NCI-H2196 (cell line): ENCODE data around the gene BTN1A1.

Experiments
- DNase-seq: peaks from one replicate; lab custom pipeline; 2025; ENCODE audit not compliant: unreplicated experiment; lab: John Stamatoyannopoulos, UW

The BTN1A1 gene

GRCh38 chr6:26475823-26476729 is 24.0 kb upstream of the BTN1A1 start:
- DNase-seq = no peak

- no peak for DNase-seq
These were observed 23.2 kb upstream of the BTN1A1 start for GRCh38 chr6:26476896-26477295.

DNA sequence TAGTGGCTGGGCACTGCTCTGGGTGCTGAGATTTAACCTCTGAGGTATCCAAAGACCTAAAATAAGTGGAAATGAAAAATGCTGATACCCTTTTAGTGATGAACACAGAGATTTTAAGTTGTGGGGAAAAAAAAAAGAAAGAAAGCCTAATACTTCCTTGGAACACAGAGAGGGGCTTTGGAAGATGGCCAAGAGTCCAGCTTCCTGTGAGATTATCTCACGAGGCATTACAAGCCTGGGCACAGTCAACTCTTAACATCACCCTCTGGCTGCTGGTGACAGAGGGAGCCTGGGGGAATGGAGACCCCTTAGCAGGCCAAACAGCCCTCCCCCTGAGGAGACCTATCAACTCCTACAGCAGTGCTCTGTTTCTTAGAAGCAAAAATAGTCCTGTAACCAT is 22.7 kb upstream of the BTN1A1 start:
- DNase-seq = no peak

GRCh38 chr6:26478100-26478984 is 21.8 kb upstream of the BTN1A1 start:
- DNase-seq = no peak

GRCh38 chr6:26478985-26479278 is 21.2 kb upstream of the BTN1A1 start:
- DNase-seq = no peak

DNA sequence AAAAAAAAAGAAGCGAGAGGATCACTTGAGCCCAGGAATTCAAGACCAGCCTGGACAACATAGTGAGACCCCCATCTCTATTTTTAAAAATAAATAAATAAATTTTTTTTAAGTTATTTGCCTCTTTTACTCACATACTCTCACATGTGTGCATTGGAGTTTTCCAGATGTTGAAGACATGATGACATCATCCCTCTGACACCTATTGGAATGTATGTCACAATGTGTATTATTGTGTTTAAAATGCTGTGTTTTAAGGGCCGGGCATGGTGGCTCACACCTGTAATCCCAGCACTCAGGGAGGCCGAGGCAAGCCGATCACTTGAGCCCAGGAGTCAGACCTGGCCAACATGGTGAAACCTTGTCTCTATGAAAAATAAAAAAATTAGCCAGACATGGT is 17.8 kb upstream of the BTN1A1 start:
- DNase-seq = no peak

- DNase-seq = no peak
These were observed 16.4 kb upstream of the BTN1A1 start for GRCh38 chr6:26483727-26484126.

GRCh38 chr6:26484161-26484560 is 15.9 kb upstream of the BTN1A1 start:
- DNase-seq = no peak

- no peak for DNase-seq
These were observed 14.9 kb upstream of the BTN1A1 start for GRCh38 chr6:26485112-26485780.

- DNase-seq = no peak
These were observed 13.7 kb upstream of the BTN1A1 start for GRCh38 chr6:26486358-26486757.

DNA sequence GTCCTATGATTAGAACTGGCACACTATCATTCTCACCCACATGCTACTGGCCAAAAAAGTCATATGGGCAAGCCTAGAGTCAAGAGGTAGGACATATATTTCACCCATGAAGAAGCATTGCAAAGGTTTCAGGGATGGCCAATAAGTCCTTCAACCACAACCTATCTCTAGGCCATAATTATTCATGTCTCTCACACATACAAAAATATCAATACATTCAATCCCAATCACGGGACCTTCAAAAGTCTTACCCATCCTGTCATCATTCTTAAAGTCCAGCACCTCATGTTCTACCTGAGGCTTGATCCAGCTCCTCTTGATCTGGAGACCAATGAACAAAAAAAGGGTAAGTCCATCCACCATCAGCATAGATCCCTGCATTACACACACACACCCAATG is 12.6 kb upstream of the BTN1A1 start:
- no peak for DNase-seq

DNA sequence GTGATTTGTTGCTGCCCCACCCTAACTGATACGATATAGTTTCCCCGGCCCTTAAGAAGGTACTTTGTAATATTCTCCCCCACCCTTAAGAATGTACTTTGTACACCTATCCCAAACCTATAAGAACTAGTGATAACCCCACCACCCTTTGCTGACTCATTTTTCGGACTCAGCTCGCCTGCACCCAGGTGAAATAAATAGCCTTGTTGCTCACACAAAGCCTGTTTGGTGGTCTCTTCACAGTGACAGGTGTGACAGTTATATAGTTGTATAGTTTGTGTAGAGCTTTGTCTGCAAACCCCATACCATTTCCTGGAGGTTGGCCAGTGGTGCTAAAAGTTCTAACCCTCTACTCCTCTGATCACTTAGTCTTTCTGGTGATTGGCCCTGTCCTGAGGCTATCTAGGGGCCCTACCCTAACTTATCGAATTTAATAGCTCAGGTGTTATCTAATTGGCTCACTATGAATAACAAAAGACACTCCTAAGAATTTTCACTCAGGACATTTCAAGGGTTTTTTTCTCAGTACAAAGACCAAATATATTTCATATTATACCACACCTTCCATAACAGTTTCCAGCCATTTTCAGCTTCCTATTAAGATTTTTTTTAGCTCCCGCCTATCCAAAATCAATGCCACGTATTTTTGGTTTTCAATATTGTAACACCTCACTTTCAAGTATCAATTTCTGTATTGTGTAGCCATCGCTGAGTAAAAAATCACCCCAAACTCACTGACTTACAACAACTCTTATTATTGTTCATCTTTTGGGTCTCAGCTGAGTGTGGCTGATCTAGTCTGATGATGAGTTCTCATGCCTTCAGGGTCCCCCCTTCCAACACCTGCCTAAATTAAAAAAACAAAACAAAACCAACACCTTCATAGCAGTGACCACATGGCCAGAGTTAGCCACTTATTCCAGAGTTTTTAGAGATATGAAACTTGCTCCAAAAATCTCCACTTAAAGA is 9.8 kb upstream of the BTN1A1 start:
- no peak for DNase-seq

GRCh38 chr6:26491604-26492003 is 8.5 kb upstream of the BTN1A1 start:
- DNase-seq = no peak

GRCh38 chr6:26493258-26493657 is 6.8 kb upstream of the BTN1A1 start:
- no peak for DNase-seq

DNA sequence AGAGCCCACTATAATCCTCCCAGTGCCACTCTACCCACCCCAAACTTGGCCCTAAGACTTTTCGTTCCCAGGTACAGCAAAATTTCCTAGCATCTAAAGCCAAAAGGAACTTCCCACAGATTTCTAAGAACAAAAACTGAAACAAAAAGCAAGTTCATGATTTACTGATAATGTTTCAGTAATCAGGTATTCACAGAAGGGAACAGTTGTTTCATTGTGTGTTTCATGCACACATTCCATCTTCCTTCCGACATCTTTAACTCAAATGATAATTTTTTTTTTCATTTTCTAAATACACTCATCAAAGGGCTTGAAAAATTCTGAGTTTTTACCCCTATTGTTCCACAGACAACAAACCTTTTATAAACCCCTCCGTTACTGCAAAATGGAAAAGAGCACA is 6.0 kb upstream of the BTN1A1 start:
- no peak for DNase-seq

GRCh38 chr6:26495281-26495680 is 4.8 kb upstream of the BTN1A1 start:
- no peak for DNase-seq

- DNase-seq = no peak
These were observed 2.5 kb upstream of the BTN1A1 start for GRCh38 chr6:26497610-26498009.

DNA sequence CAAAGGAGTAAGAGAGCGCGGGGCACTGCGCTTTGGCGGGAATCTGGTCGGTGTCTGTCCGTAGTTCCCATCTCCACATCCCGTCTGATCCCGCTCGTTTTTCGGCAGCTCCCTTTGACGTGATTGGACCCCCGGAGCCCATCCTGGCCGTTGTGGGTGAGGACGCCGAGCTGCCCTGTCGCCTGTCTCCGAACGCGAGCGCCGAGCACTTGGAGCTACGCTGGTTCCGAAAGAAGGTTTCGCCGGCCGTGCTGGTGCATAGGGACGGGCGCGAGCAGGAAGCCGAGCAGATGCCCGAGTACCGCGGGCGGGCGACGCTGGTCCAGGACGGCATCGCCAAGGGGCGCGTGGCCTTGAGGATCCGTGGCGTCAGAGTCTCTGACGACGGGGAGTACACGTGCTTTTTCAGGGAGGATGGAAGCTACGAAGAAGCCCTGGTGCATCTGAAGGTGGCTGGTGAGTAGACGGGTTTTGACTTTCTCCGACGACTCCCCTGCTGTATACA is 1.4 kb downstream of the BTN1A1 start:
- DNase-seq = no peak

DNA sequence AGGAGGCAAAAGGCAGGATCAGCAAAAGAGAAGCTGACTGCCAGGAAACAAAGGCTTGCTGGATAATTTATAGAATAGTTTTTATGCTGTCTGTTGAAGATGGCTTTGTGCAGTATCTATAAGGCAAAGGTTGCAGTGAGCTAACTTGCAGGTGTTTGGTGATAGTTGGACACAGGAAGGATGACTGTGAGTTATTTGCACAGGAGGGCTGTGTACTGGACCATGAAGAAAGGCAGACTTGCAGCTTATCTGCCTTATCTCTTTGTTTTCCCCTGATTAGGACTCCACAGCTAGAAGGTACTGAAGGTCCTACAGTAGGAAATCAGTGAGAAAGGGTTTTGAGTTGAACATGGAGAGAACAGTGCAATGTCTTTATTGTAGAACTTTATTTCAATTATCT is 2.1 kb downstream of the BTN1A1 start:
- DNase-seq = no peak

- no peak for DNase-seq
These were observed 2.5 kb downstream of the BTN1A1 start for GRCh38 chr6:26502626-26503025.
